ENCODE results near the gene TSHZ2.
"Not testable (repeated sequence)": the region's sequence is repeated elsewhere in the genome, so short reads cannot be mapped to it uniquely, and the experiment has no call there.

TSHZ2 gene

DNA sequence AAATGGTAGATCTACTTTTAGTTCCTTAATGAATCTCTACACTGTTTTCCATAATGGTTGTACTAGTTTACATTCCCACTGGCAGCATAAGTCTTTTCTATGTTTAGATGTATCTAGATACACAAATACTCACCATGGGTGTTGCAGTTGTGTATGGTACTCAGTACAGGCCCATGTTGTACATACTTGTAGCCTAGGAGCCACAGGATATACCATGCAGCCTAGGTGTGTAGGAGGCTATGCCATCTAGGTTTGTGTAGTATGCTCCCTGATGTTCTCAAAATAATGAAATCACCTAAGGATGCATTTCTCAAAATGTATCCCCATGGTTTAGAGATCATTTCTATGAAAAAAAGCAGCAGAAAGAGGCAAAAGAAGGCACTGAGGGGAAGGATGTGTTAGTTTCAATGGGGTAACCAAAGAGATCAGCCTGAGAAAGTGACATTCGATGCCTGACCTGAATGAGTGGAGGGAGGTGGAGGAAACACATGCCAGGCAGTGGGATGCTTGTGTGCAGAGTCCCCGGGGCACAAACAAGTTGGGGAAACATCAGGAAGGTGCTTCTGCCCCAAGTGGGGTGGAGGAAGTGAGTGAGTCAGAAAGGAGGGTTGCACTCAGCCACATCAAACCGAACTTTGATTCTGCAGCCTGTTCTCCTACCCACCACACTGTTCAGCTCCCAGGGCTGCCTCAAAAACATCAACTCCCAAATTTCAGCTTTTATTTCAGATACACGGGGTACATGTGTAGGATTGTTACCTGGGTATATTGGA is 430.3 kb downstream of the TSHZ2 start:
- no peak for DNase-seq

DNA sequence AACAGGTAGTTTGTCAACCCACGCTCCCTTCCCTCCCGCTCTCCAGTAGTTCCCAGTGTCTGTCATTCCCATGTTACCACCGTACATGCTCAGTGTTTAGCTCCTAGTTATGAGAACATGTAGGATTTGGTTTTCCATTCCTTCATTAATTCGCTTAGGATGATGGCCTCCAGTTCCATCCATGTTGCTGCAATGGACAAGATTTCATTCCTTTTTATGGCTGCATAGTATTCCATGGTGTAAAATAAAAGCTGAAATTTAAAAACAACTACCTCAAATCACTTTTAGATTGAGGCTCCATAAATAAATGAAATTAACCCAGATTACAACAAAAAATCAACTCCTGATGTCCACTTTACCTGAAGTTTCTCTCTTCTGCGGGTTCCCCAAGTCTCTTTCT is 430.9 kb downstream of the TSHZ2 start:
- no peak for DNase-seq

- no peak for DNase-seq
Observed at GRCh38 chr20:53405139-53405538, 433.0 kb downstream of the TSHZ2 start.

- no peak for DNase-seq
Observed at GRCh38 chr20:53406580-53406979, 434.4 kb downstream of the TSHZ2 start.

GRCh38 chr20:53408691-53409446 is 436.7 kb downstream of the TSHZ2 start:
- no peak for DNase-seq

GRCh38 chr20:53409447-53409717 is 437.2 kb downstream of the TSHZ2 start:
- DNase-seq, result no peak

DNA sequence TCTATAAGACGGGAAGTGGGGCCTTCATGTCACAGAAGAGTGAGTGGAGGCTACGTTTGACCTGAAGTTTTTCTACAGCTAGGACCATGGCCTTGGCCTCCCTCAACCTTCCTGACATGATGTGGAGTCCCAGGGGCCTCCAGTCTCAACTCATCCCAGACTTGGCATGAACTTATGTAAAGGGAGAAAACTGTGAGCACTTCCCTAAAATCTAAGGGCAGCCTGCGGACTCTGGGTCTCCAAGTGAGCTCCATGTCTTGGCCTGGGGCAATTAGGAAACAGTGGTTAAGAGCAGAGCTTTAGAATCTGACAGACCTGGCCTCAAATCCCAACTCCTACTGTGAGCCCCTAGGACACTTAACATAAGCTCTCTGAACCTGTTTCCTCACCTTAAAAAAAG is 439.0 kb downstream of the TSHZ2 start:
- no peak for DNase-seq

GRCh38 chr20:53411891-53412290 is 439.7 kb downstream of the TSHZ2 start:
- no peak for DNase-seq

GRCh38 chr20:53412577-53413185 is 440.5 kb downstream of the TSHZ2 start:
- DNase-seq, result no peak

DNA sequence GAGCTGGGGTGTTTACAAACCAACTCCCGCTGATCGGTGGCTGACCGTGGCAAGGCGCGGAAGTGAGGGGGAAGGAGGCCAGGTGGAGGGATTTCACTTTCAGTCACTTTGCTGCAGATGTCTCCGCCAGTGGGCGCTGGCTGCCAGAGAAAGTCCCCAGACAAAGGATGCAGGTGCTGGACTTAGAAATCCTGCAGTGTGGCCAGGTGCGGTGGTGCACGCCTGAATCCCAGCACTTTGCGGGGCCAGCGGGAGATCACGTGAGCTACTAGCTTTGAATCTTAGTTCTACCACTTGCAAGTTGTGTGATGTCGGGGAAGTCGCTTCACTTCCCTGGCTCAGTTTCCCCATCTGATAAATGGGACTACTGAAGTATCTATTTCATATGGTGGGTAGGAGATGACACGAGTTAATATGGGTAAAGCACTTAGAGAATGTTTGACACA is 441.1 kb downstream of the TSHZ2 start:
- no peak for DNase-seq

DNA sequence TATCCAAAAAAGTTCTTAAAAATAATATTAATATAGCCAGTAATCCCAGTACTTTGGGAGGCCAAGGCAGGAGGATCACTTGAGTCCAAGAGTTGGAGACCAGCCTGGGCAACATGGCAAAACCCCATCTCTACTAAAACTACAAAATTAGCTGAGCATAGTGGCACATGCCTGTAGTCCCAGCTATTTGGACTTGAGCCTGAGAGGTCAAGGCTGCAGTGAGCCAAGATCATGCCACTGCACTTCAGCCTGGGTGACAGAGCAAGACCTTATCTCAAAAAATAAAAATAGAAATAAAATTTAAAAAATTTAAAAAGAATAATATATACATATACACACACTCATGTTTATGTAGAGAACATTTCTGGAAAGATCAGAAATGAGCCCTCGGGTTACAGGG is 441.7 kb downstream of the TSHZ2 start:
- not testable (repeated sequence) for DNase-seq

DNA sequence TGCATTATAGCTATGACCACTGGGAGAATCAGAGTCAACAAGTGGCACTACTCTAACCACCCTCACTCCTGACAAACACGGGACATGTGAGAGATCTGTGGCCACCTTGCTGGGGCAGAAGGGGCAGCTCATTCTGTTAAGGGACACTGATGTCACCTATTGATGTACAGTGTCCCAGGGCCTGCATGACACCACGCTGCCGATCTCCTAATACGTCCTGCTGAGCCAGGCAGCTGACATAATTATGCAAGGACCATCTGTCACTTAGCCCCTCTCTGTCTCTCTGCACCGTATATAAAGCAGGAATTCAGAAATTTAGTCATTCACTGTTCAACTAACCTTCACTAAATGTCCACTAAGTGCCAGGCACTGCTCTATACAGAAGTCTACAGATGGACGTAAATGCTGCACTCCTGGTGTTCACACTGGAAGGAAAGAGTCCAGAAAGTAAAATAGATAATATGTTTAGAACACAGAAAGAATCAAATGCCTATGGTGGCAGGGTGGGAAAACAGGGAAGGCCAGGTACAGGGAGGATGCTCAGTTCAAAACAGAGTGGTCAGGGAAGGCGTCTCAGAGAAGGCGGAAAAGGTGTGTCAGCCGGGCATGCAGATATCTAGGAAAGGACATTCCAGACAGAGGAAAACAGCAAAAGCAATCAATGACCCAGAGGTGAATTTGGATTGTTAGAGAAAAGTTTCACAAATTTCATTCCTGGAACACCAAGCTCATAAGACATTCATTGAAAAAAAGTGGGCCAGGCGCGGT is 447.7 kb downstream of the TSHZ2 start:
- DNase-seq, result no peak

GRCh38 chr20:53421343-53421742 is 449.2 kb downstream of the TSHZ2 start:
- DNase-seq, result no peak

DNA sequence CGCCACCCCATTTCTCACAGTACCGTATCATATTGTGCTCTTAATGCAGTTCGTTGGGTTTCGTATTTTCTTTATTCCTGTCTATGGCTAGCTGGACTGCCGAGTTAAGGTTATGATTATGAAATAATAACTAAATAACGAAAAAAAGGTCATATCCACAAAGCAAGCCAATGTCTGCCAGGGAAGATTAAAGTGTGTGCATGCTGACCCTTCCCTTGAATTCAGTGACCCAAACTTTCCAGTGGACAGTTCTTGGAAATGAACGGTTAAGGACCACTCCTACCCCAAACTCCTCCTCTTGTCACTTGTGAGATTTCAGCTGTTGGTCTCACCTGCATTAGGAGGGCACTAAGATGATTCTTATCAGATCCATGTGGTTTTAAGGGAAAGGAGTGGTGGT is 449.9 kb downstream of the TSHZ2 start:
- no peak for DNase-seq

- no peak for DNase-seq
Observed at GRCh38 chr20:53423587-53424146, 451.5 kb downstream of the TSHZ2 start.

GRCh38 chr20:53425481-53425880 is 453.3 kb downstream of the TSHZ2 start:
- no peak for DNase-seq

DNA sequence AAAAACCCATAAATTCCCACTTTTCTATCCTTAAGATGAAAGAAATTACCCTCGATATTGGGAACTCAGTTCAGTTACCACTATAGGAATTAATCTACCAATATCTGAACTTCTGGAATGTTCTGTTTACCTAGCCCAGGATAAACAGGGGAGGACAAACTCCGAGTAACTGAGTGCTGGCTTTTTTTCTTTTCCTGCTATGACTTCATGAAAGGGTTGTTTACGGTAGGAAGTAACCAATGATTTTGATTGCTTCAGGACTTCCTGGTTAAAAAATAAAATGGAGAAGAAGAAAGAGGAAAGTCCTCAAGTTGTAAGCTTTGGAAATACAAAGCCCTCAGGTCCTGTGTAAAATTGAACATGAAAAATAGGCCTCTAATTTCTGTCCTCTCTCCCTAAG is 453.8 kb downstream of the TSHZ2 start:
- no peak for DNase-seq

DNA sequence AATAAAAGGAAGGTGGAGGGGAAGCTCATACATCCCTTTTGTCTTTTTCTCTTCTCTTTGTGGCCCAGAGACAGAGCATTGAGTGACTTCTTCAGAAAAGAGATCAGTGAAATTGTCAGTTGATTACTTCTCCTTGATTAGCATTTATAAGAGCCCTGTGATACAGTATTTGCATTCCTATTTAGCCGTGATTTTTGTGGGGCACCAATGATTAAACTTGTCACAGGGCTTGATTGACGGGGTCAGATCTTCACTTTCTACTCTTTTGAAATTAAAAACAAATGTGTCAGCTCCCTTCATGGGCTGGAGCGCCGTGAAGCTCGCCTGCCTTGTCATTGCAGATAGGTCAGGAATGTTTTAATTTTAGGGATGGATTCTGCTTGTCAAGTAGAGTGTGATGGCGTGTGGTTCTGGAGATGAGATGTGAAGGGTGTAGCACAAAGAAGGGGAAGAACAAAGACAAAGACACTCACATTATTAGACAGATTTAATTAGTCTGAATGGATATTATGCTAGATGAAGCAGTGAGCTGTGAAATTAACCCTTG is 454.7 kb downstream of the TSHZ2 start:
- DNase-seq, result no peak

- DNase-seq, result no peak
Observed at GRCh38 chr20:53427951-53428350, 455.8 kb downstream of the TSHZ2 start.

GRCh38 chr20:53428588-53428987 is 456.4 kb downstream of the TSHZ2 start:
- DNase-seq, result no peak

DNA sequence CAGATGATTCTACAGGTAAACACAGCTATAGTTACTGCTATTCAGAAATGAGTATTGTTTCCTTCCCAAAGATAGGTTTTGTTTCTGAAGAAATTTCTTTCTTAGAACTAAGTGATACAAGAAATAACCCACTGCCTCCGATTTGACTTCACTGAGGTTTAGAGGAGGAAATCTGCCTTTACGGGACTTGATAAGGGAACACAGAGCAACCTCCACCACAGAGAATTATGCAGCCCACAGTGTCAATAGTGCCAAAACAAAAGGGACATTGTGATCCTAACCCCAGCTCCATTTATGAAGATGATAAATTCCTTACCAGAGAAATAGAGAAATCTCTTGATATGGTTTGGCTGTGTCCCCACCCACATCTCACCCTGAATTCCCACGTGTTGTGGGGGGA is 456.8 kb downstream of the TSHZ2 start:
- no peak for DNase-seq

- no peak for DNase-seq
Observed at GRCh38 chr20:53434662-53435061, 462.5 kb downstream of the TSHZ2 start.

- DNase-seq, result not testable (repeated sequence)
Observed at GRCh38 chr20:53436927-53437326, 464.8 kb downstream of the TSHZ2 start.
